IMR-90 (cell line): Measurements from ENCODE around the gene LSM7.

Source experiments
- BHLHE40 ChIP-seq: fragments of 150-350 bp; IDR thresholded peaks from 2 replicates; pipeline ENCODE4 v1.6.1; 2016; ENCODE audit warnings: mild to moderate bottlenecking, low read depth, low read length
- CTCF ChIP-seq: conservative IDR thresholded peaks from 2 replicates; pipeline ENCODE4 v1.5.1; 2012; ENCODE audit warnings: mild to moderate bottlenecking, low read depth, low read length, improper control_type of control experiment
- ELK1 ChIP-seq: fragments of 150-350 bp; IDR thresholded peaks from 2 replicates; pipeline ENCODE4 v1.6.1; 2016; ENCODE audit warnings: low read depth, mild to moderate bottlenecking, low read length, moderate library complexity, borderline replicate concordance
- MAFK ChIP-seq: IDR thresholded peaks from 2 replicates; pipeline ENCODE4 v1.6.1; 2012; ENCODE audit warnings: low read depth, low read length, improper control_type of control experiment
- POLR2A ChIP-seq: IDR thresholded peaks from 2 replicates; pipeline ENCODE4 v1.6.1; 2012; ENCODE audit warnings: mild to moderate bottlenecking, low read depth, low read length
- RCOR1 ChIP-seq: IDR thresholded peaks from 2 replicates; pipeline ENCODE4 v1.6.1; 2012; ENCODE audit warnings: mild to moderate bottlenecking, low read length, improper control_type of control experiment; ENCODE audit not compliant: insufficient replicate concordance
- SMC3 ChIP-seq: fragments of 150-350 bp; IDR thresholded peaks from 2 replicates; pipeline ENCODE4 v1.6.1; 2016; ENCODE audit warnings: low read depth, mild to moderate bottlenecking, antibody characterized with exemption, low read length, moderate library complexity

GRCh38 chr19:2336528-2337328 lies 8.3 kb upstream of the LSM7 start:
- TF ChIP-seq CTCF (no peak), BHLHE40 (no peak), ELK1 (no peak), MAFK (no peak), RCOR1 (no peak), POLR2A (no peak), SMC3 (no peak)
